NB4 (cell line): Measurements from ENCODE around the gene NRIP1.

Experiments
- DNase-seq: peaks from one replicate; pipeline ENCODE4 v3.0.0; 2010; ENCODE audit warnings: low read depth
- H3K4me3 ChIP-seq: one replicate; pipeline ENCODE4 v1.5.1; 2011; ENCODE audit warnings: mild to moderate bottlenecking, low read depth, low read length, moderate library complexity
- CTCF ChIP-seq: IDR thresholded peaks from one replicate; pipeline ENCODE4 v1.5.1; 2012; ENCODE audit warnings: low read depth, low read length
- MAX ChIP-seq: IDR thresholded peaks from 2 replicates; pipeline ENCODE4 v1.6.1; 2011; ENCODE audit warnings: low read depth, low read length
- MYC ChIP-seq: IDR thresholded peaks from 2 replicates; pipeline ENCODE4 v1.6.1; 2011; ENCODE audit warnings: low read depth, low read length
- POLR2A ChIP-seq: IDR thresholded peaks from 2 replicates; pipeline ENCODE4 v1.6.1; 2011; ENCODE audit warnings: mild to moderate bottlenecking; ENCODE audit not compliant: insufficient read length; ENCODE audit errors: extremely low read depth

The NRIP1 gene

GRCh38 chr21:15022608-15023261, 42.1 kb downstream of the NRIP1 start:
- DNase-seq = no peak
- H3K4me3 ChIP-seq = no peak overlapping the region
- TF ChIP-seq MYC (no peak), CTCF (no peak), MAX (no peak), POLR2A (no peak)

- no peak for DNase-seq
- no peak overlapping the region for H3K4me3 ChIP-seq
- no peak for TF ChIP-seq MYC
- no peak for TF ChIP-seq POLR2A
- no peak for TF ChIP-seq MAX
- TF ChIP-seq CTCF = no peak
Measured at GRCh38 chr21:15020797-15021196, 44.0 kb downstream of the NRIP1 start.

- no peak for DNase-seq
- H3K4me3 ChIP-seq = no peak overlapping the region
- no peak for TF ChIP-seq POLR2A
- no peak for TF ChIP-seq MAX
- no peak for TF ChIP-seq CTCF
- no peak for TF ChIP-seq MYC
Measured at GRCh38 chr21:15018382-15018781, 46.4 kb downstream of the NRIP1 start.

- no peak overlapping the region for H3K4me3 ChIP-seq
- DNase-seq = no peak
Measured at GRCh38 chr21:15015622-15016471, 49.0 kb downstream of the NRIP1 start.

GRCh38 chr21:15014221-15014620, 50.6 kb downstream of the NRIP1 start:
- DNase-seq = no peak
- TF ChIP-seq MYC = no peak
- TF ChIP-seq CTCF = no peak
- no peak for TF ChIP-seq MAX
- TF ChIP-seq POLR2A = no peak
- H3K4me3 ChIP-seq = no peak overlapping the region

More at GRCh38 chr21:15015622-15016471, 49.0 kb downstream of the NRIP1 start:
- TF ChIP-seq POLR2A (no peak), MYC (no peak), CTCF (no peak), MAX (no peak)
